CD14-positive monocyte (primary cell): ENCODE results near the gene AFDN. TPM values are rescaled to one million over a fixed set of nuclear protein-coding genes. Genes with fewer than 3 reads are reported as not detected.
"Not testable (repeated sequence)": the region's sequence is repeated elsewhere in the genome, so short reads cannot be mapped to it uniquely, and the experiment has no call there.

Source experiments
- DNase-seq, 3 donors: peaks; one replicate each; pipeline ENCODE4 v3.0.0-alpha.2; 2011 to 2022
- H2AFZ ChIP-seq: 2 replicates; pipeline ENCODE4 v1.6.0; 2012; ENCODE audit warnings: mild to moderate bottlenecking, low read depth, low read length, inconsistent platforms; ENCODE audit not compliant: insufficient read depth, poor library complexity, severe bottlenecking
- H3K27ac ChIP-seq, 2 donors: 1 replicate in 1 of 2; 2 replicates in 1 of 2; pipeline ENCODE4 v1.5.1; 2012 to 2013; ENCODE audit warnings: low read length in 2 of 2, control low read depth in 1 of 2, inconsistent platforms in 1 of 2, low read depth in 1 of 2, mild to moderate bottlenecking in 1 of 2
- H3K27me3 ChIP-seq, 2 donors: one replicate each; pipeline versions ENCODE4 v1.6.0 to v1.6.1; 2011 to 2013; ENCODE audit warnings: low read length in 2 of 2; ENCODE audit not compliant: control insufficient read depth in 2 of 2, insufficient read depth in 2 of 2
- H3K36me3 ChIP-seq, 2 donors: replicated peaks in 1 of 2; 1 replicate in 1 of 2; 2 replicates in 1 of 2; pipeline versions ENCODE4 v1.5.1 to v1.6.1; 2012 to 2013; ENCODE audit warnings: low read length in 2 of 2, control low read depth in 1 of 2, inconsistent platforms in 1 of 2, mild to moderate bottlenecking in 1 of 2; ENCODE audit not compliant: insufficient read depth in 2 of 2, control insufficient read depth in 1 of 2
- H3K4me1 ChIP-seq, 2 donors: 1 replicate in 1 of 2; 2 replicates in 1 of 2; pipeline versions ENCODE4 v1.5.1 to v1.6.1; 2012 to 2013; ENCODE audit warnings: low read length in 2 of 2, control low read depth in 1 of 2, inconsistent platforms in 1 of 2, mild to moderate bottlenecking in 1 of 2, moderate library complexity in 1 of 2; ENCODE audit not compliant: insufficient read depth in 2 of 2, control insufficient read depth in 1 of 2
- H3K4me2 ChIP-seq: replicated peaks from 2 replicates; pipeline ENCODE3; 2012; ENCODE audit warnings: low read length, moderate library complexity, mild to moderate bottlenecking; ENCODE audit not compliant: poor library complexity, severe bottlenecking; ENCODE audit errors: extremely low read depth
- H3K4me3 ChIP-seq, 3 experiments: fragments of 200-600 bp in 1 of 3; sonication (generic) in 1 of 3; replicated peaks in 1 of 3; 1 replicate in 2 of 3; 2 replicates in 1 of 3; pipeline ENCODE4 v1.5.1; 2011 to 2013; ENCODE audit warnings: low read length in 3 of 3, mild to moderate bottlenecking in 3 of 3, control low read depth in 2 of 3, low read depth in 2 of 3, inconsistent platforms in 1 of 3, moderate library complexity in 1 of 3
- H3K79me2 ChIP-seq: 2 replicates; pipeline ENCODE4 v1.6.0; 2012; ENCODE audit warnings: mild to moderate bottlenecking, control low read depth, inconsistent platforms, low read length, moderate library complexity; ENCODE audit not compliant: insufficient read depth
- H3K9ac ChIP-seq: 2 replicates; pipeline ENCODE4 v1.6.0; 2017; ENCODE audit warnings: low read length, mild to moderate bottlenecking; ENCODE audit not compliant: insufficient read depth, poor library complexity, severe bottlenecking
- H3K9me3 ChIP-seq, 2 donors: replicated peaks in 1 of 2; 1 replicate in 1 of 2; 2 replicates in 1 of 2; pipeline versions ENCODE4 v1.5.1 to v1.6.1; 2012 to 2013; ENCODE audit warnings: low read length in 2 of 2, control low read depth in 1 of 2; ENCODE audit not compliant: control insufficient read depth in 1 of 2, insufficient read depth in 1 of 2
- H4K20me1 ChIP-seq: 2 replicates; pipeline ENCODE4 v1.6.0; 2012; ENCODE audit warnings: mild to moderate bottlenecking, low read length, control low read depth, moderate library complexity; ENCODE audit not compliant: insufficient read depth
- H3K27ac Mint-ChIP-seq, 7 donors: one replicate each; pipeline ENCODE4 v1.8.0; 2020; ENCODE audit warnings: mild to moderate bottlenecking in 7 of 7, mixed read lengths in 7 of 7, moderate library complexity in 6 of 7, inconsistent platforms in 2 of 7
- H3K27me3 Mint-ChIP-seq, 3 donors: one replicate each; pipeline ENCODE4 v1.8.0; 2021 to 2022; ENCODE audit warnings: low read depth in 3 of 3, mild to moderate bottlenecking in 3 of 3, mixed read lengths in 3 of 3, moderate library complexity in 3 of 3, inconsistent platforms in 1 of 3
- H3K36me3 Mint-ChIP-seq, 2 donors: one replicate each; pipeline ENCODE4 v1.8.0; 2020; ENCODE audit warnings: mixed read lengths in 2 of 2, inconsistent platforms in 1 of 2, mild to moderate bottlenecking in 1 of 2
- H3K4me1 Mint-ChIP-seq: one replicate; pipeline ENCODE4 v1.8.0; 2020; ENCODE audit warnings: mild to moderate bottlenecking, mixed read lengths
- H3K4me3 Mint-ChIP-seq, 2 donors: one replicate each; pipeline ENCODE4 v1.8.0; 2020; ENCODE audit warnings: mild to moderate bottlenecking in 2 of 2, mixed read lengths in 2 of 2, moderate library complexity in 1 of 2
- H3K9me3 Mint-ChIP-seq, 7 donors: one replicate each; pipeline ENCODE4 v1.8.0; 2020 to 2022; ENCODE audit warnings: mixed read lengths in 7 of 7, mild to moderate bottlenecking in 6 of 7, moderate library complexity in 6 of 7, inconsistent platforms in 2 of 7
- CTCF ChIP-seq: fragments of 200-600 bp; IDR thresholded peaks from one replicate; pipeline ENCODE4 v1.8.0; 2022; ENCODE audit warnings: antibody characterized with exemption, mild to moderate bottlenecking
- WGBS: methylation state at CpG from one replicate; pipeline ENCODE4 v1.1.5; 2013; ENCODE audit warnings: missing lambda C conversion rate; ENCODE audit not compliant: insufficient coverage; 5-methylcytosine and 5-hydroxymethylcytosine counted together
- intact Hi-C, 2 donors: fragments of 100-400 bp; cut with micrococcal nuclease; formaldehyde crosslinking; loops; one replicate each; pipeline versions ENCODE4 v1.15.0 to v1.15.1; 2023
- polyA plus RNA-seq, 3 donors: library from polyadenylated mRNA; depleted of rRNA in 1 of 3; unstranded in 2 of 3; stranded (reverse) in 1 of 3; fragments of 300-500 nt in 2 of 3; fragments of >200 nt in 1 of 3; fragmentation: Illumina TruSeq in 2 of 3; gene quantifications; 1 replicate in 2 of 3; 2 replicates in 1 of 3; pipeline ENCODE4 v1.2.3, GENCODE V29; 2012 to 2021

Gene AFDN
- polyA plus RNA-seq, 3 donors, result 0.03 to 1.5 TPM; not detected in 1

GRCh38 chr6:168000198-168001028, 173.7 kb downstream of the AFDN start:
- no peaks in the 10 kb centered on the region for H3K36me3 ChIP-seq
- H3K4me1 Mint-ChIP-seq, result no peaks in the 10 kb centered on the region
- no peak overlapping the region for H3K9ac ChIP-seq
- DNase-seq, result no peak
- H3K36me3 Mint-ChIP-seq, result no peaks in the 10 kb centered on the region
- H3K27me3 Mint-ChIP-seq, result peaks cover 0 to 10% (median 3%) of the 10 kb centered on the region in 3 donors
- no peak overlapping the region for H3K4me3 Mint-ChIP-seq
- H3K4me2 ChIP-seq, result no peak overlapping the region
- no peak overlapping the region for H3K4me3 ChIP-seq
- H3K27ac ChIP-seq, result no peak overlapping the region
- TF ChIP-seq CTCF, result no peak
- H3K9me3 Mint-ChIP-seq, result peaks cover 0 to 4% (median 2%) of the 10 kb centered on the region in 7 donors
- H3K4me1 ChIP-seq, result no peaks in the 10 kb centered on the region
- H2AFZ ChIP-seq, result no peak overlapping the region
- no peaks in the 10 kb centered on the region for H3K9me3 ChIP-seq
- 85% methylated on average over 12 of the region's 13 CpGs for WGBS
- H3K27me3 ChIP-seq, result no peaks in the 10 kb centered on the region
- H3K79me2 ChIP-seq, result no peaks in the 10 kb centered on the region
- no peak overlapping the region for H3K27ac Mint-ChIP-seq
- intact Hi-C loops, result no loop called here
- H4K20me1 ChIP-seq, result no peaks in the 10 kb centered on the region

- H3K9ac ChIP-seq, result no peak overlapping the region
- Mint-ChIP-seq H3K27ac (no peak overlapping the region), H3K36me3 (no peaks in the 10 kb centered on the region), H3K4me3 (no peak overlapping the region), H3K27me3 (peaks cover 3 to 10% (median 3%) of the 10 kb centered on the region in 3 donors), H3K9me3 (peaks cover 0 to 4% (median 2%) of the 10 kb centered on the region in 7 donors), H3K4me1 (no peaks in the 10 kb centered on the region)
- DNase-seq, result no peak
- H3K4me3 ChIP-seq, result no peak overlapping the region
- H3K79me2 ChIP-seq, result no peaks in the 10 kb centered on the region
- H3K27ac ChIP-seq, result no peak overlapping the region
- H3K9me3 ChIP-seq, result no peaks in the 10 kb centered on the region
- no peak overlapping the region for H2AFZ ChIP-seq
- no peaks in the 10 kb centered on the region for H3K36me3 ChIP-seq
- TF ChIP-seq CTCF, result no peak
- no peaks in the 10 kb centered on the region for H4K20me1 ChIP-seq
- intact Hi-C loops, result no loop called here
- H3K4me2 ChIP-seq, result no peak overlapping the region
- WGBS, result 81% methylated on average over 7 of the region's 10 CpGs
- H3K27me3 ChIP-seq, result no peaks in the 10 kb centered on the region
- no peaks in the 10 kb centered on the region for H3K4me1 ChIP-seq
Measured at GRCh38 chr6:168001029-168001332, 174.3 kb downstream of the AFDN start.

DNA sequence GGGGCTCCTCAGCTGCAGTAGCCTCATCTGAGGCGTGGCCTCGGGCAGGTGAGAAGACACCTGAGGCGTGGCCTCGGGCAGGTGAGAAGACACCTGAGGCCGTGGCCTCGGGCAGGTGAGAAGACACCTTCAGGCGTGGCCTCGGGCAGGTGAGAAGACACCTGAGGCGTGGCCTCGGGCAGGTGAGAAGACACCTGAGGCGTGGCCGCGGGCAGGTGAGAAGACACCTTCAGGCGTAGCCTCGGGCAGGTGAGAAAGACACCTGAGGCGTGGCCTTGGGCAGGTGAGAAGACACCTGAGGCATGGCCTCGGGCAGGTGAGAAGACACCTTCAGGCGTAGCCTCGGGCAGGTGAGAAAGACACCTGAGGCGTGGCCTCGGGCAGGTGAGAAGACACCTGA, 174.8 kb downstream of the AFDN start:
- Mint-ChIP-seq H3K27me3 (peaks cover 3 to 10% (median 3%) of the 10 kb centered on the region in 3 donors), H3K27ac (peak overlapping the region in 1 of 7 donors; percentile 61)
- H3K36me3 ChIP-seq, H3K4me3 ChIP-seq, DNase-seq, H3K79me2 ChIP-seq, H3K9me3 ChIP-seq, H2AFZ ChIP-seq, H3K36me3 Mint-ChIP-seq, H3K27me3 ChIP-seq, intact Hi-C loops, H3K9ac ChIP-seq, H3K4me3 Mint-ChIP-seq, H3K4me2 ChIP-seq, H3K4me1 ChIP-seq, H3K9me3 Mint-ChIP-seq, H4K20me1 ChIP-seq, H3K4me1 Mint-ChIP-seq, H3K27ac ChIP-seq: not testable (repeated sequence)
- WGBS, result 89% methylated on average over 3 of the region's 21 CpGs
